ENCODE results near the gene ID1.
A peak's percentile ranks its signal among the peaks of the same experiment; 100 is the strongest.

Gene ID1, protein sequence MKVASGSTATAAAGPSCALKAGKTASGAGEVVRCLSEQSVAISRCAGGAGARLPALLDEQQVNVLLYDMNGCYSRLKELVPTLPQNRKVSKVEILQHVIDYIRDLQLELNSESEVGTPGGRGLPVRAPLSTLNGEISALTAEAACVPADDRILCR

DNA sequence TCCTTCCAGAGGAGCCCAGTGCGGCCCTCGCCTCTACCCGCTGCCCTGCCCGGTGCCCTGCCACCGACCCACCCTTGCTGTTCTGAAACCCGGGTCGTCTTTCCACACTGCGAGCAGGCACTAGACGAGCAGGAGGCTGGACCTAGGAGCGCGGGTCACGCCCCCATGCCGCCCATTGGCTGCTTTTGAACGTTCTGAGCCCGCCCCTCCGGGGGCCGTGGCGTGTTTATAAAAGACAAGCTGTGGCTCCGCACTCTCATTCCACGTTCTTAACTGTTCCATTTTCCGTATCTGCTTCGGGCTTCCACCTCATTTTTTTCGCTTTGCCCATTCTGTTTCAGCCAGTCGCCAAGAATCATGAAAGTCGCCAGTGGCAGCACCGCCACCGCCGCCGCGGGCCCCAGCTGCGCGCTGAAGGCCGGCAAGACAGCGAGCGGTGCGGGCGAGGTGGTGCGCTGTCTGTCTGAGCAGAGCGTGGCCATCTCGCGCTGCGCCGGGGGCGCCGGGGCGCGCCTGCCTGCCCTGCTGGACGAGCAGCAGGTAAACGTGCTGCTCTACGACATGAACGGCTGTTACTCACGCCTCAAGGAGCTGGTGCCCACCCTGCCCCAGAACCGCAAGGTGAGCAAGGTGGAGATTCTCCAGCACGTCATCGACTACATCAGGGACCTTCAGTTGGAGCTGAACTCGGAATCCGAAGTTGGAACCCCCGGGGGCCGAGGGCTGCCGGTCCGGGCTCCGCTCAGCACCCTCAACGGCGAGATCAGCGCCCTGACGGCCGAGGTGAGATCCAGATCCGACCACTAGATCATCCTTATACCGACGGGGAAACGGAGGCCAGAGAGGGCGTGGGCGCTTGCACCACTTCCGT is at the start of gene ID1:
Gene ID1 (plus strand): TSS at position 259 of the 871 bp plus-strand sequence. CDS start 99 bp downstream, at position 358.
- DNase-seq (ENCODE audit: low read depth in 2 of 2), result peak; percentile 78 to 85

DNA sequence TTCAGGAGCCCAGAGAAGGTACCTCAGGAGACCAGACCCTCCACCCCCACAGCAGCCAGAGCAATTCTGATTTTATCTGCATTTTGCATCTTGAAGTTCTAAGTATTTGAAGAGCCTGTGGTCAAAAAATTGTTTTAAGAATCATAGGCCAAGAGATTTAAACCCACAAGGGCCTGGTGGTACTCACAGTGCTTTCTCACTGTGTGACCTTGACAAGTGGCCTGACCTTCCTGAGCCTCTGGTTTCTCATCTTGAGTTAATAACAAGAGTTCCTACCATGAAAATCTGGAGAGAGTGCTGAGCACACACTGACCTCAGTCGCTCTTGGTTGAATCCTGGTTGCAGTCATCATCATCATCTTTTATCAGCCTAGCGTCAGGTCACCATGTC is 45.4 kb upstream of the ID1 start:
- no peak for DNase-seq (ENCODE audit: low read depth in 2 of 2)

DNA sequence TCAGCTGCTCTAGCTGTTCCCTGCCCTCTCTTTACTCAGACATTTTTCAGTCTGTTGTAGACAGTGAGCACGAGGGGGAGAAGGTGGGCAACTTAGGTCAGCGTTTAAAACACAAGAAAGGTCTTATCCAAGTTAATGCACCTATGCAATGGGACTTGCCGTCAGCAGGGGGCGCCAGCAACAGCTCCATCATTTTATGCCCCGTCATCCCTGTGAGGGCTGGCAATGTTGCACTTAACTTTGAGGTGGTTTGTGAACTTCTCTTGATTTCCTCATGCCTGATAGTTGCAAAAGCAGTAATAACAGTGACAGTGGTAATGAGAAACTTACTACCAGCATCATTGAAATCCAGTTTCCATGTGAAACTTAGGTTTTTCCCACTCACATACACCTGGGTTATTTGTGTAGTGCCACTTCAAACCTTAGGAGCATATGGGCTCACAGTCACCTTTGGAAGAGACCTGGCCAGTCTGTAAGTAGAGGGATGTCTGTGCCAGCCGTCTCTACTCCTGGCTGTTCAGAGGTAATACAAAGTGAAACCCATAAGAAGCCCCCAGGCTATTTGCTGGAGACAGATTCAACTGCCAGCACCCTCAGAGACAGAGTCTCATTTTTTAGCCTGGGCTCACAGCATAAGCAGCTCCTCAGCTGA is 44.9 kb upstream of the ID1 start:
- DNase-seq (ENCODE audit: low read depth in 2 of 2), result peak; percentile 59 to 68

DNA sequence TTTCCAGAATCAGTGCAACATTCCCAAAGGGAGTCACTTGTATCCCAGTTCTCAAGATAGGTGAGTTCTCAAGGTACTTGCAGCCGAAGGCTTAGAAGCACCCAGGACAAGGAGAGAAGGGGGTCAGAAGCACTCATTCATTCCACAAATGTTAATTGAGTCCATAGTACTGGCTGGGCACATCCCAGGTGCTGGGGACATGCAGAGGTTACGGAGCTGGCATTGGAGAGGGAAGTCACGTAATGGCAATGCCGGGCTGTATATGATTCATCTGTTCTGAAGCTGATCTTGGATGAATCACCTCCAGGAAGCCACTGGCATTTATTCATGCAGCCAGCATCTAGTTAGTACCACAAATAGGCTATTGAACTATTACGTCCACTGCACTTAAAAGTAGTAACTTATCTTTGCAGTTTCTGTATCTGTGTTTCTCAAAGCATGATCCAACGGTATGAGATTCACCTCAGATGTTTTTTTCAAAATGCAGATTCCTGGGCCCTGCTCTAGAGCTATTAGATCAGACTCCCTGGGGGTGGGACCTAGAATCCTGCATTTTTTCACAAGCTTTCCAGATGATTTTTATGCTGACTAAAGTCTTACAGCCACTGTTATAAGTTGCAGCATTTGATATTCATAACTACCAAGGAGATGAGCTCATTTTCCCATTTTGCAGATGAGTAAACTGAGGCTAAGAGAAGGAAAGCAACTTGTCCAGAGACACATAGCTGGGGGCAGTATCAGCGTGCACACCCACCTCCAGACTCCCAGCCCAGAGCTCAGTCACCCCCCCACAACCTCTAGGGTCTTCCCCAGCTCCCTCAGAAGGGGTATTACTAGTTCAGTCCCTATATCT is 44.1 kb upstream of the ID1 start:
- no peak for DNase-seq (ENCODE audit: low read depth in 2 of 2)

DNA sequence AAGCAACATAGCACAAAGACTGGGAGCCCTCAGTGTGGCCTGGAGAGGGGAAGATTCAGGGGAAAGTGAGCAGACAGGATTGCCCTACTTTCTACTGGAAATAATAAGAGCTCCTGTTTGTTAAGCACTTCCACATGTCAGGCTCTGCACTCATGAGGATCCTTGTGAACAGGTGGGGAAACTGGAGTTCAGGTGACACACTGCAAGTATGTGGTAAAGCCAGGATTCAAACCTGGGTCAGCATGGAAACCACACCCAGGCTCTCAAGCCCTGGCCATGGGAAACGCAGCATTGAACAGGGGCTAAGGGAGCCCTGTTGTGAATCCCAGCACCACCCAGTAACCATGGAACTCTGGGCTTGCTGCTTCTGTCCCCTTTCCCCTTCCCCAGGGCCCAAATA is 42.8 kb upstream of the ID1 start:
- no peak for DNase-seq (ENCODE audit: low read depth in 2 of 2)

DNA sequence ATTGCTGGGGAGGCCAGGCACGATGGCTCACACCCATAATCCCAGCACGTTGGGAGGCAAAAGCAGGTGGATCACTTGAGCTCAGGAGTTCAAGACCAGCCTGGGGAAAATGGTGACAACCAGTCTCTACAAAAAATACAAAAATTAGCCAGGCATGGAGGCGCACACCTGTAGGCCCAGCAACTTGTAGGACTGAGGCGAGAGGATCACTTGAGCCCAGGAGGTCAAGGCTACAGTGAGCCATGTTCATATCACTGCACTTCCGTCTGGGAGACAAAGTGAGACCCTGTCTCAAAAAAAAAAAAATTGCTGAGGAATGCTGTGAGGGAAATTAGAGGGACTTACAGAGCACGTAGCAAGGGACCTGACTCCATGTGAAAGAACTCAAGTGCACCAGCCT is 40.8 kb upstream of the ID1 start:
- no peak for DNase-seq (ENCODE audit: low read depth in 2 of 2)

DNA sequence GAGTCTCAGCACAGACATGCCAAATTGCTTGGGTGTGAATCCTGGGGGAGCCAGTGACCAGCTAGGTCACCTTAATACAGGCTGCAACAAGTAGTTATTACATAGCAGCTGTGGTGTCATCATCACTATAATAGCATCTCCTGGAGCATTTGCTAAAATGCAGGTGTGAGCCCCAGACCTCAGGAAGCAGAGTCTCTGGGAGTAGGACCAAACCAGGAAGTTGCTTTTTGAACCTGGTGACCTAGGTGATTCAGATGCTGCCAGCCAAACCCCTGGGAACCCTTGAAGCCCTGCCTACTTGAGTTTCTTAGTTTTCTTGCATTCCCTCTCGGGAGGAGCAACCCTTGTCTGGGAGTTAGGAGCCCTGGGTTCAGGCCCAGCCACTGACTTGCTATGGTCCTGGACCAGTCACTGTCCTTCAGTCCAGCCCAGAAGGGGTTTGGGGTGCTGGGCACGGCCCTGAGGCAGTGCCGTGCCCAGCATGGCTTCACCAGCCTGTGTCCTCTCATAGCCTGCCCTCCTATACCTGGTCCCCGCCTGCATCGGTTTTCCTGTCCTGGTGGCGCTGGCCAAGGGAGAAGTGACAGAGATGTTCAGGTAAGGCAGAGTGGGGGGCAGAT is 39.3 kb upstream of the ID1 start:
- DNase-seq (ENCODE audit: low read depth in 2 of 2), result no peak

DNA sequence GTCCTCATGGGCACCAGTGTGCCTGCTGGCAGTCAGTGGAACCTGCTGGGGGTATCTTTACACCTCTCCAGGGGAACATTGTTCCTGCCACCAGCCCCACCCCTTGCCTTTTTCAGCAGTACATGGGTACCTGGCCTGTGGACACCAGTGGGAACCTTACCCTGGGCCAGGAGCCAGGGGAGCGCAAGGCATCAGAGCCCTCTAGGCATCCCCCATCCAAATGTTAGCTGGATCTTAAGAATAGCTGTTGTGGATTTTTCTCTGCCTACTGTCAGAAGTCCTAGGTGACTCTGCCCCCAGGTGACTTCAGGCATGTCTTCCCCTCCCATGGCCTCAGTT is 38.8 kb upstream of the ID1 start:
- no peak for DNase-seq (ENCODE audit: low read depth in 2 of 2)

DNA sequence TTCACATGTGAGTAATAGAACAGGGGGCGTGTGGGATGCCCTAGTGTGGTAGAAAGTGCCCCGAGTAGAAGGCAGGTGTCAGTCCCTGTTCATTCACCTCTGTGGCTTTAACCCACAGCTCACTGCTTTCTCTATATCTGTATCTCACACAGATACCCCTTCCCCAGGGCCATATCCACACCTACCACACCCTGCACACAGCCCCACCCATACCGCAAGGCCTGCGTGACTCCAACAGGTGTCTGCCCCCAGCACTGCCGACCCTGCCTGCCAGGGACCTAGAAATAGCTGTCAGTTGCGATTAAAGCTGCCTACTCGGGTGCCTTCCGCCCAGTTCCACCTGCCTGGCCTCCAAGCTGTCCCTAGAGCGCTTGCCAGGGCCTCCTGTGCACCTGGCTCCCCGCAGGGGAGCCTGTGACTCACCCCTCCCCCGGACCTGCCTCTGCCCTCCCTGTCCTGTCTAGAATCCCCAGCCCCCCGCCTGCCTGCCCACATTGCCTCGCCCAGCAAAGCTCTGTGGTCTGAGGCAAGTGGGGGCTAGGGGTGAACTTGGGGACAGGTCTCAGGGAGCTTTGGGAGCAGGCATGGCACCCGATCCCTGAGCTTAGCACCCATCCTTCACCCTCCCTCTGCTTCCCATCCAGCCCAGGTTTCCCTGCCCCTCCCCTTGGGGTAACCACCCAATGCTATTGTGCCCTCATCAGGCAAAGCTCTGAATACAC is 38.3 kb upstream of the ID1 start:
- no peak for DNase-seq (ENCODE audit: low read depth in 2 of 2)

DNA sequence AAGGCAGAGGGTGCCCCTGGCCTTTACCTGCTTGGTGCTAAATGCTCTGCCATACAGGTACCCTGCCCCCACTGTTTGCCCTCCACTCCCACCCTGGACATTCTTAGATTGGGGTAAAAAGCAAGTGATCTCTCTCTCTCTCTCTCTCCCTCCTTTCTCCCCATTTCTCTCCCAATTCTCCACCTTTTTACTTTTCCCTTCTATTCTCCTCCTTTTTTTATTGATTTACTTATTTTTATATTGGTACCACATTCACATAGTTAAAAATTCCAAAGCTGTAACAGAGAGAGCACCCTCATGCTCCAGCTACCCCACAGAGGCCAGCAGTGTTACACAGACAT is 37.7 kb upstream of the ID1 start:
- no peak for DNase-seq (ENCODE audit: low read depth in 2 of 2)

DNA sequence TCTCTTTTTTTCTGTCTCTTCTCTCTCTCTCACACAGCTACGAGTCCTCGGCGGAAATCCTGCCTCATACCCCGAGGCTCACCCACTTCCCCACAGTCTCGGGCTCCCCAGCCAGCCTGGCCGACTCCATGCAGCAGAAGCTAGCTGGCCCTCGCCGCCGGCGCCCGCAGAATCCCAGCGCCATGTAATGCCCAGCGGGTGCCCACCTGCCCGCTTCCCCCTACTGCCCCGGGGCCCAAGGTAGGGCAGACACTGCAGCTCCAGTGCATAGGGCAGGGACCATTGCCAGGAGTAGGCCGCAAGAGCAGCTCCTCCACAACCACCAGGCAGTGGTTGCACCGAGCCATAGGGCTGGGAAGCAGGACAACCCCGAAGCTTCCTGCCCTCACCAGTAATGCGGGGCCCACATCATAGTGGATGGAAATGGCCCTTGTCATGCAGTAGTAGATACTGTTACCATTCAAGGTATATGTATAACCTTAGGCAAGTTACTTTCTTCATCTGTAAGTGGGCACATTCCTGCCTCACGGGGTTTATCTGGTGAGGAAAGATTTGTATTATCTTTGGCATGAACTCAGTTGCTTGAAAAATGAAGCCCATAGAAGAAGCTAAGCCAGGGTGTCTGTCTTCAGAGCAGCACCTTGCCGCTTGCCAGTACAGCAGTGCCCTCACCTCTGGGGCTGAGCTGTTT is 36.9 kb upstream of the ID1 start:
- no peak for DNase-seq (ENCODE audit: low read depth in 2 of 2)

DNA sequence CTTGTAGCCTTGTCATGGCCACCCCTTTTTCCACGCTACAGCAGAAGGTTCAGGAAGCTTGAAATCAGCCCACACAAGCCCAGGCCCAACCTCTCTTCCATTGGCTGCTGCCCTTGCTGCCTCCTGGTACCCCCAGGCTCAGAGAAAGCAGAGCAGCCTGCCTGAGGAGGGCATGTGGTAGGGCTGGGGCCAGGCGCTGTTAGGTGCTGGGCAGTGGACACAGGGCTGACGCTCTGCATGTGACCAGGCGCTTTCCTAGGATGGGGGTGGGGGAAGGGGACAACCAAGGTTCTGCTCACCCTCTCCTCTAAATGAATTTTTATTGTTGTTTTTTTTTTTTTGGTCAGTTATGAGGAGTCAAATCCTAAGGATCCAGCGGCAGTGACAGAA is 36.3 kb upstream of the ID1 start:
- DNase-seq (ENCODE audit: low read depth in 2 of 2), result no peak

DNA sequence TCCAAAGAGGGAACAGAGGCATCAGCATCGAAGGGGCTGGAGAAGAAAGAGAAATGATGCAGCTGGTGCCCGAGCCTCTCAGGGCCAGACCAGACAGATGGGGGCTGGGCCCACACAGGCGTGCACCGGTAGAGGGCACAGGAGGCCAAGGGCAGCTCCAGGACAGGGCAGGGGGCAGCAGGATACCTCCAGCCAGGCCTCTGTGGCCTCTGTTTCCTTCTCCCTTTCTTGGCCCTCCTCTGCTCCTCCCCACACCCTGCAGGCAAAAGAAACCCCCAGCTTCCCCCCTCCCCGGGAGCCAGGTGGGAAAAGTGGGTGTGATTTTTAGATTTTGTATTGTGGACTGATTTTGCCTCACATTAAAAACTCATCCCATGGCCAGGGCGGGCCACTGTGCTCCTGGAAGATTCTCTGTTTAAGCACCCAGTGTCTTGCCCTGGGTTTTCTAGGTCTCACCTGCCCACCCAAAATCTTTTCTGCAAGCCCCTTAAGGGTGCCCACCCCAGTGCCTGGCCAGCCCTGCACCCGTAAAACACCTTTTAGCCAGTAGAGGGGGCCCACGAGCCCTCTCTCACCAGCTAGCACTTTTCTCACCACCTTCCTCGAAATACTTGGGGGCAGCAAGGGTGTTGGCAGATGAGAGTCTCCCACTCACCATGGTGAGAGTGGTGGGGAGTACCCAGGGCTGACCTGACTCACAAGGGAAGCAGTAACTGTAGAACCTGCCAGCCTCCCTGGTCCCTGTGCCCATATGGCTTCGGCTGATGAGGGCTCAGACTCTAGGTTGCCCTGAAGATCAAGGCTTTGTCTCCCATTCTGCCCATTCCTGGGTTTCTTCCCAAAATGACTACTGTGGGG is 35.7 kb upstream of the ID1 start:
- peak; percentile 45 to 54 for DNase-seq (ENCODE audit: low read depth in 2 of 2)

DNA sequence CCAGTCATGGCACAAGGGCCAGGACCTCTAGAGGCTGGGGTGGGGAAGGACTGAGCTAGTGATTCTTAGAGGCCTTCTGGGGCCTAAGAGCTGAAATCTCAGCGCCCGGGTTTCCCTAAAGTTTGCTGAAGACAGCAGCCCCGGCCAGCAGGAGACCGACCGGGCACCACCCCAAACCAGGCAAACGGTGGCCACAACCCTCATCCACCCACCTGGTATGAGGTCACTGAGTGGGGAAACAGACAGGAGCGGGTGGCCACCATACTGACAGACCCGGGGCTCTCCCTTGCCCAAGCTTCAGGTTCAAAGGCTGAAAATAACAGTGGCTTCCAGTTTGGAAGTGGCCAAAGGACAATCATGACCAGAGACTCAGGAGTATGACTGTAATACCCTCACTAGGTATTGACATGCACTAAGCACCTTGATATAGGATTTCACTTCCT is 35.0 kb upstream of the ID1 start:
- DNase-seq (ENCODE audit: low read depth in 2 of 2), result no peak

DNA sequence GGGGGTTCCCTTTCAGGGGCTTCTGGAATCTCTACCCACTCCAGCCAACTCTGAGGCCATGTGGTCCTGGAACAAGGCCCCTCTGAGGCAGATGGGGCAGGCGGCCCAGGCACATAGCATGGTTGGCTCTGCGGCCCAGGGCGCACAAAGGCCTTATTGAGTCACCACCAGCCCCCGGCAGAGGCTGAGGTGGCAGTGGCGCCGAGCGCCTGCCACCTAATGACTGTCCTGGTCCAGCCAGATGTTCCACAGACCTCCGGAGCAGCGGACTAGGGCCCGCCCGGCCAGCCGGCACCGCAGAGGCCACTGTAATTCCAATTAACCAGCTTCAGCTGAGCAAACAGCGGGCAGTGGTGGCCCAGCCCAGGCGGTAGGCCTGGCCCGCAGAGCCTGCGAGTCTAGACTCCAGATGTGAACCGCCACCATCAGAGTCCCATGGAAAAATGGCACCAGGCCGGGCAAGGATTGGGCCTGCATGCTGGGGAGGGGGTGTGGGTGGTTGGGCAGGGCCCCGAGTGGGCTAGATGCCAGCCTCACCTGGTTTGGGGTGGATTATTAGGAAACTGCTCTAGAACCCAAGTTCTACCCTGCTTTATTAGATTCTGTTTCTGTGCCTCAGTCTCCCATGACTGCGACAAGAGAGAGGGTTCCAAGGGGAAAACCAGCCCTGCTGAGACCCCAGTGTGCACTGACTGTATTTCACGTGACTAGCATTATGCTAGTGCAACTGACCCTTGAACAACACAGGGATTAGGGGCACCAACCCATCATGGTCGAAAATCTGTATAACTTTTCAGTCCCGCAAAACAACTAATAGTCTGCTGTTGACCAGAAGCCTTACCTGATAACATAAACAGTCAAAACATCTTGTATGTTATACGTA is 34.1 kb upstream of the ID1 start:
- no peak for DNase-seq (ENCODE audit: low read depth in 2 of 2)

DNA sequence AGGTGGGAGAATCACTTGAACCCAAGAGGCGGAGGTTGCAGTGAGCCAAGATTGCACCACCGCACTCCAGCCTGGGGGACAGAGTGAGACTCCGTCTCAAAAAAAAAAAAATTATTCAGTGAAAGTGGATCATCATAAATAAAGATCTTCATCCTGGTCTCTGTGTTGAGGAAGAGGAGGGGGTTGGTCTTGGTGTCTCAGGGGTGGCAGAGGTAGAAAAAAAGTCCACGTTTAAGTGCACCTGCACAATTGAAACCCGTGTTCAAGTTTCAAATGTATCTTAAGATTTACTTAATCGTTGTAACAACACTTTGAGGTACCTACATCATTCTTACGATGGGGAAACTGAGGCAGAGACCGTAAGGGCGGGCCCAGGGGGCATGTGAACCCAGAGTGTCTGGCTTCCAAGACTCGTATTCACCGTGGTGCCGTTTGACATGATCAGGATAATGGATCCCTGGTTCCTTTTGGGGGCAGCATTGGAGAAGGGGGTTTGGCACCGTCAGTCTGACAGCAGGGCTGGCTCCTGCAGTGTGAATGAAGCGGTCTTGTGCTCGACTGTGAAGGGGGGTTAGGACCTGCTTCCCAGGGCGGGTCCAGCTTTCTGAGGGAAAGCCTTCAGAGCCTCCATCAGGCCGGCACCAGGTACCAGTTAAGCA is 32.9 kb upstream of the ID1 start:
- DNase-seq (ENCODE audit: low read depth in 2 of 2), result no peak

DNA sequence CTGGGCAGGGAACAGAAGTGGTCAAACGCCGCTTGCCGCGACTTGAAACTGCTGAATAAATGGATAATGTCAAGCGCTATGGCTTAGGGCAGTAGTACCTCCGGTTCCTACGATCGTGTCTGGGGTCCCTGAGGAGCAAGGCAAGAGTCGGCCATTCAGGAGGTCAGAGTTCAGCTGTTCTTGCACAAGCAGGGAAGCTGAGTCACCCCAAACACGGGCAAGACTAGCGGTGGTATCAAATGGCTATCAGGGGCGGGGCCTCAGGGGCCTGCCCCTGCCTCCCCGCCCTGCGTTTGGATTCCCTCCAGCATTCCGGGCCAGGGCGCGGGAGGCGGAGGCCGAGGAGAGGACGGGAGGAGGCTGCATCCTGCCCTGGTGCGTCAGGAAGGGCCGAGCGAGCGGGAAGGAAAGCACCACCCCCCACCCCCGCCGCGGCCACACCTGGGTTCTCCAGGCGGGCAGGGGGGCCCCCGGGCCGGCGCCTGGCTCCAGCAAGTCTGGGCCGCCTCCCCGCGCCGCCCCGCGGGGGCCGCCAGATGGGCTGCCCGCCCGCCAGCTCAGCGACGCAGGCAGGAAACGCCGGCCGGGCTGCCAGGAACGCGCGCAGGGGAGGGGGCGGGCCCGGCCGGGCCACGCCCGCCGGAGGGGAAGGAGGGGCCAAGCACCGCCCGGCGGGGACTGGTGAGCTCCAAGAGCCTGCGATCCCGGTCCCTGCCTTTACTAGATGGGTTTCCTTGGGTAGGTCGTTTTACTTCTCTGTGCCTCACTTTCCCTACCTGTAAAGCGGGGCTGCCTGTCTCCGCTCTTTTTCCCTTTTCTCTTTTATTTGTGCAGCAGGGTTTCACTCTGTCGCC is 32.2 kb upstream of the ID1 start:
- peak; percentile 76 to 83 for DNase-seq (ENCODE audit: low read depth in 2 of 2)
